SK-N-SH (cell line): ENCODE data around the gene CNRIP1. TPM values are rescaled to one million over a fixed set of nuclear protein-coding genes. Genes with fewer than 3 reads are reported as not detected.

ENCODE experiments used
- CTCF ChIA-PET: fragments of 300-600, 350-600 bp; formaldehyde crosslinking; extraction: SDS; loops from one replicate; lab custom pipeline; 2021; lab: Yijun Ruan, JAX
- POLR2A ChIA-PET: fragments of 350-600 bp; sonication (Branson Sonifier 250); formaldehyde crosslinking; extraction: SDS; loops from one replicate; lab custom pipeline; 2020; ENCODE audit warnings: antibody characterized with exemption, inconsistent platforms; lab: Yijun Ruan, JAX
- DNase-seq: peaks from one replicate; pipeline ENCODE4 v3.0.0; 2012
- H2AFZ ChIP-seq: fragments of 200-600 bp; sonication (generic); 2 replicates; pipeline ENCODE4 v1.8.1; 2016; ENCODE audit warnings: antibody characterized with exemption, mild to moderate bottlenecking, low read depth
- H3F3A ChIP-seq: fragments of 200-600 bp; sonication (generic); replicated peaks from 2 replicates; pipeline ENCODE3; 2016; ENCODE audit warnings: antibody characterized with exemption, mild to moderate bottlenecking; ENCODE audit not compliant: insufficient read depth
- H3K27ac ChIP-seq, 2 experiments: fragments of 200-500 bp in 1 of 2; fragments of 200-600 bp in 1 of 2; sonication (Bioruptor generic) in 1 of 2; sonication (generic), shearing (Covaris generic) in 1 of 2; 2 replicates each; pipeline versions ENCODE4 v1.5.1 to v1.6.1; 2014 to 2016; ENCODE audit warnings: low read depth in 2 of 2, inconsistent platforms in 1 of 2, low read length in 1 of 2, mild to moderate bottlenecking in 1 of 2, mixed read lengths in 1 of 2
- H3K27me3 ChIP-seq: fragments of 200-600 bp; sonication (generic), shearing (Covaris generic); 2 replicates; pipeline ENCODE4 v1.6.1; 2016; ENCODE audit warnings: mixed run types; ENCODE audit not compliant: insufficient read depth
- H3K36me3 ChIP-seq, 2 experiments: fragments of 200-500 bp in 1 of 2; fragments of 200-600 bp in 1 of 2; sonication (Bioruptor generic) in 1 of 2; sonication (generic) in 1 of 2; replicated peaks in 1 of 2; 2 replicates each; pipeline versions ENCODE3 to v1.5.1; 2014 to 2016; ENCODE audit warnings: low read length in 1 of 2, mild to moderate bottlenecking in 1 of 2; ENCODE audit not compliant: insufficient read depth in 2 of 2, control insufficient read depth in 1 of 2
- H3K4me1 ChIP-seq, 2 experiments: fragments of 200-500 bp in 1 of 2; fragments of 200-600 bp in 1 of 2; sonication (Bioruptor generic) in 1 of 2; sonication (generic), shearing (Covaris generic) in 1 of 2; 2 replicates each; pipeline versions ENCODE4 v1.5.1 to v1.6.1; 2014 to 2016; ENCODE audit warnings: low read depth in 1 of 2, low read length in 1 of 2, mixed run types in 1 of 2; ENCODE audit not compliant: insufficient read depth in 2 of 2, control insufficient read depth in 1 of 2
- H3K4me2 ChIP-seq: fragments of 200-600 bp; sonication (generic), shearing (Covaris generic); 2 replicates; pipeline ENCODE4 v1.6.1; 2017; ENCODE audit warnings: mixed run types
- H3K4me3 ChIP-seq, 2 experiments: fragments of 200-500 bp in 1 of 2; fragments of 200-600 bp in 1 of 2; sonication (Bioruptor generic) in 1 of 2; sonication (generic), shearing (Covaris generic) in 1 of 2; 2 replicates each; pipeline versions ENCODE4 v1.5.1 to v1.8.1; 2014 to 2016; ENCODE audit warnings: low read depth in 2 of 2, inconsistent platforms in 1 of 2, low read length in 1 of 2, mild to moderate bottlenecking in 1 of 2, mixed read lengths in 1 of 2, moderate library complexity in 1 of 2
- H3K79me2 ChIP-seq: fragments of 200-600 bp; sonication (generic); 2 replicates; pipeline ENCODE4 v1.8.1; 2017; ENCODE audit warnings: mild to moderate bottlenecking; ENCODE audit not compliant: insufficient read depth
- H3K9ac ChIP-seq: fragments of 200-600 bp; sonication (generic); 2 replicates; pipeline ENCODE4 v1.6.1; 2017; ENCODE audit warnings: mixed run types
- H3K9me2 ChIP-seq: fragments of 200-600 bp; sonication (generic); 2 replicates; pipeline ENCODE4 v1.6.1; 2017; ENCODE audit warnings: mixed run types
- H3K9me3 ChIP-seq: fragments of 200-600 bp; sonication (generic); 2 replicates; pipeline ENCODE4 v1.6.1; 2017; ENCODE audit warnings: mixed run types, mild to moderate bottlenecking, moderate library complexity
- H4K20me1 ChIP-seq: fragments of 200-600 bp; sonication (generic); 2 replicates; pipeline ENCODE4 v1.6.1; 2017; ENCODE audit warnings: mild to moderate bottlenecking, mixed run types; ENCODE audit not compliant: insufficient read depth
- CHD2 ChIP-seq: fragments of 150-350 bp; IDR thresholded peaks from 2 replicates; pipeline ENCODE4 v1.6.1; 2018; ENCODE audit warnings: low read length; ENCODE audit not compliant: partially characterized antibody
- CTCF ChIP-seq: fragments of 200-600 bp; sonication (generic); IDR thresholded peaks from 2 replicates; pipeline ENCODE4 v1.6.1; 2017; ENCODE audit warnings: antibody characterized with exemption, mild to moderate bottlenecking, moderate library complexity
- ELF1 ChIP-seq: IDR thresholded peaks from 2 replicates; pipeline ENCODE4 v1.4.0; 2012
- EP300 ChIP-seq, 2 experiments: IDR thresholded peaks; 2 replicates each; pipeline versions ENCODE4 v1.4.0 to v1.6.1; 2012; ENCODE audit warnings: borderline replicate concordance in 1 of 2, low read depth in 1 of 2, low read length in 1 of 2
- EZH2phosphoT487 ChIP-seq: fragments of 200-600 bp; sonication (generic); IDR thresholded peaks from 2 replicates; pipeline ENCODE4 v1.6.1; 2017; ENCODE audit warnings: low read depth, mixed run types, mild to moderate bottlenecking, antibody characterized with exemption, moderate library complexity, borderline replicate concordance
- FOSL2 ChIP-seq: IDR thresholded peaks from 2 replicates; pipeline ENCODE4 v1.4.0; 2012; ENCODE audit warnings: low read depth, mild to moderate bottlenecking, moderate library complexity, borderline replicate concordance
- FOXJ3 ChIP-seq: sonication (generic); formaldehyde crosslinking; IDR thresholded peaks from 2 replicates; pipeline ENCODE4 v1.5.1; 2020; ENCODE audit warnings: mild to moderate bottlenecking, missing genetic modification reagents
- FOXM1 ChIP-seq: IDR thresholded peaks from 2 replicates; pipeline ENCODE4 v1.4.0; 2012; ENCODE audit warnings: low read depth, mild to moderate bottlenecking
- GABPA ChIP-seq: IDR thresholded peaks from 2 replicates; pipeline ENCODE4 v1.4.0; 2012; ENCODE audit warnings: low read depth, mild to moderate bottlenecking
- GATA2 ChIP-seq: sonication (generic); formaldehyde crosslinking; IDR thresholded peaks from 2 replicates; pipeline ENCODE4 v1.5.0; 2020; ENCODE audit warnings: mild to moderate bottlenecking, missing genetic modification reagents
- IRF3 ChIP-seq: fragments of 150-350 bp; IDR thresholded peaks from 2 replicates; pipeline ENCODE4 v1.6.1; 2016; ENCODE audit warnings: mild to moderate bottlenecking, low read depth, low read length
- JUND ChIP-seq: IDR thresholded peaks from 2 replicates; pipeline ENCODE4 v1.4.0; 2012
- MAX ChIP-seq: IDR thresholded peaks from 2 replicates; pipeline ENCODE4 v1.4.0; 2012; ENCODE audit warnings: low read depth
- MEF2A ChIP-seq: IDR thresholded peaks from 2 replicates; pipeline ENCODE4 v1.4.0; 2012; ENCODE audit warnings: low read depth, borderline replicate concordance
- MXI1 ChIP-seq: IDR thresholded peaks from 2 replicates; pipeline ENCODE4 v1.6.1; 2012; ENCODE audit warnings: mild to moderate bottlenecking, low read depth, low read length, improper control_type of control experiment
- NFIC ChIP-seq: IDR thresholded peaks from 2 replicates; pipeline ENCODE4 v1.4.0; 2012; ENCODE audit warnings: borderline replicate concordance
- REST ChIP-seq: IDR thresholded peaks from 2 replicates; pipeline ENCODE4 v1.6.1; 2012; ENCODE audit warnings: mild to moderate bottlenecking, low read depth, low read length, moderate library complexity
- RXRA ChIP-seq: IDR thresholded peaks from 2 replicates; pipeline ENCODE4 v1.4.0; 2012; ENCODE audit warnings: low read depth, mild to moderate bottlenecking, borderline replicate concordance
- SIN3A ChIP-seq: IDR thresholded peaks from 2 replicates; pipeline ENCODE4 v1.6.1; 2012; ENCODE audit warnings: low read depth, mild to moderate bottlenecking, low read length, moderate library complexity, borderline replicate concordance
- TAF1 ChIP-seq: IDR thresholded peaks from 2 replicates; pipeline ENCODE4 v1.6.1; 2012; ENCODE audit warnings: low read depth, mild to moderate bottlenecking, low read length, moderate library complexity, borderline replicate concordance
- TEAD4 ChIP-seq: IDR thresholded peaks from 2 replicates; pipeline ENCODE4 v1.4.0; 2012; ENCODE audit warnings: mild to moderate bottlenecking, borderline replicate concordance; ENCODE audit not compliant: insufficient read depth
- USF1 ChIP-seq: IDR thresholded peaks from 2 replicates; pipeline ENCODE4 v1.4.0; 2012; ENCODE audit warnings: low read depth, borderline replicate concordance
- ZBTB33 ChIP-seq: IDR thresholded peaks from 2 replicates; pipeline ENCODE4 v1.4.0; 2012; ENCODE audit warnings: low read depth, borderline replicate concordance
- WGBS: methylation state at CpG from one replicate; pipeline ENCODE4 v1.1.6; 2017; ENCODE audit warnings: low lambda C conversion rate; 5-methylcytosine and 5-hydroxymethylcytosine counted together
- polyA plus RNA-seq, 3 experiments: library from polyadenylated mRNA; depleted of rRNA; stranded (reverse); fragments of >200 nt; gene quantifications; 2 replicates each; pipeline ENCODE4 v1.2.3, GENCODE V29; 2012

The CNRIP1 gene
- polyA plus RNA-seq, 1 of the 3 experiments (the other 2 are of a cell fraction): 55.5 TPM

- peaks cover 47% of the 10 kb centered on the region for H4K20me1 ChIP-seq
- no peak for TF ChIP-seq NFIC
- TF ChIP-seq EP300 (IDR thresholded peaks at IDR 0.05; ENCODE audit: borderline replicate concordance in 1 of 2, low read depth in 1 of 2, low read length in 1 of 2): no peak
- no peak for TF ChIP-seq EZH2phosphoT487
- peak; percentile 71 for TF ChIP-seq CTCF
- TF ChIP-seq IRF3: no peak
- TF ChIP-seq RXRA: no peak
- peak; percentile 14 for TF ChIP-seq SIN3A
- no peak for TF ChIP-seq GATA2
- no peak for TF ChIP-seq FOXM1
- no peak for TF ChIP-seq ZBTB33
- TF ChIP-seq MEF2A: no peak
- peak; percentile 29; the same call in 1 of the 2 replicates for TF ChIP-seq TAF1
- no peak for TF ChIP-seq USF1
- no peak for TF ChIP-seq TEAD4
- TF ChIP-seq MXI1: no peak; the same call in 1 of the 2 replicates
- TF ChIP-seq FOSL2: no peak
- TF ChIP-seq MAX: no peak; the same call in 1 of the 2 replicates
- TF ChIP-seq GABPA: no peak
- TF ChIP-seq FOXJ3 (CRISPR knock-in tag): no peak
- no peak for TF ChIP-seq JUND
- TF ChIP-seq REST: no peak
- TF ChIP-seq CHD2: no peak
- TF ChIP-seq ELF1: no peak
Observed at GRCh38 chr2:68251187-68251854, 68.4 kb downstream of the CNRIP1 start.

More at GRCh38 chr2:68251187-68251854, 68.4 kb downstream of the CNRIP1 start:
- H3K36me3 ChIP-seq: peaks cover 4 to 8% of the 10 kb centered on the region in 2 experiments
- peak overlapping the region; percentile 90 to 96 for H3K27ac ChIP-seq
- H3K9me2 ChIP-seq: no peaks in the 10 kb centered on the region
- no peaks in the 10 kb centered on the region for H3K9me3 ChIP-seq
- no peaks in the 10 kb centered on the region for H3K27me3 ChIP-seq
- ChIA-PET CTCF (interaction anchor here (1.4 to 2.3 kb wide), 9 partner anchors 10 to 129 kb away, joined by 3 to 16 read pairs (median 4); no protein-coding TSS in a partner anchor), POLR2A (no interaction called here)
- H3K4me1 ChIP-seq: peaks cover 18 to 40% of the 10 kb centered on the region in 2 experiments
- peak overlapping the region; percentile 66 for H3K4me2 ChIP-seq
- H3K9ac ChIP-seq: peak overlapping the region; percentile 91
- H2AFZ ChIP-seq: no peak overlapping the region
- DNase-seq: peak; percentile 65
- H3K4me3 ChIP-seq: peak overlapping the region; percentile 88 to 99
- peaks cover 26% of the 10 kb centered on the region for H3F3A ChIP-seq
- H3K79me2 ChIP-seq: peaks cover 78% of the 10 kb centered on the region
- WGBS: under 1% methylated on average over 33 of the region's 41 CpGs
